Activated CD8-positive, alpha-beta memory T cell treated with anti-CD3 and anti-CD28 coated beads, Interleukin-2, amount 50 U/mL, for 48 hours (primary cell): ENCODE data around the gene ARHGAP15.

ENCODE experiments used
- DNase-seq: peaks from one replicate; pipeline ENCODE4 v3.0.0-alpha.2; 2020

ARHGAP15 gene

DNA sequence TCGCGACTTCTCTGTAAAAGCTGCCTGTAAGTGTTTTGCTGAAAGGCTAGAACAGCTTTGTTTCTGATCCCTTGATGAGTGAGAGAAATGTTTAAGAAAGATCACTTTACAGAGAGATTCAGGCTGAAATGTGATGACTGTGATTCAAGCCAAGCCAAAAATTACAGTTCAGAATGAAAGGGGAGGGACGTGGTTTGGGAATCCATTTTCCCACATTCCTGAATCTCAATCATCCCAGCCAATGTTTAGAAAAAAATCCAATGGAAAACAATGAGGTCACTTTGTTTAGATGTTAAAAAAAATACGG is 416.7 kb downstream of the ARHGAP15 start:
- DNase-seq, result no peak

DNA sequence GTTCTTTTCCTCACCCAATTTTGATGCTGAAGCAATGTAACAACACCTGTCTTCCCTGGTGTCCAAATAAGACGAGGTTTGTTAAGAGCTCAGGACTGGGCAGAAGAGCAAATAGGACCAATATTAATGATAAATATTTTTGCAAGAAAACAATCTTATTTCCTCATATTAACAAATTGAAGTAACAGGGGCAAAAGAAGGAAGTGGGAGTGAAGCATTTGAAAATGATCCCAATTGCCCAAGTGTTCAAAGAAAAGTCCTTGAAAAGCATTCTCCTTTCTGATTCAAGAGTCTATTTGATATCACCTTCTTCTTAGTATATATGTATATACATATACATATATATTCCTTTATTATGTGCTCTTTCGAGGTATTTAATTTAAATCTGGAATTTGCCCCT is 418.8 kb downstream of the ARHGAP15 start:
- no peak for DNase-seq

DNA sequence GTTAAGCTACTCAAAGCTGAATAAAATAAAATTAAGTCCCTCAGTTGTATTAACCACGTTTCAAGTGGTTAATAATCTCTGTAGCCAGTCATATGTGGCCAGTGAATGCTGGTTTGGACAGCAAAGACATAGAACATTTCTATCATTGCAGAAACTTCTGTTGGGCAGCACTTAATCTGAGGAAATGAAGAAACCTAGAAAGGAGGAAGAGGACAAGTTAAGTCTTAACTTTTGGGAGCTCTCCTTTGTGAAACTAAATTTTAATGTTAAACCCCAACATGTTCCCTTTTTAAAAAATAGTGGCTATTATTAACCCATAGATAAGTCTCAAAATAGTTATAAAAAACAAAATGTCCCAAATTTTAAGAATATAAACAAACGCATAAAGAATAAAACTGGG is 421.3 kb downstream of the ARHGAP15 start:
- no peak for DNase-seq

DNA sequence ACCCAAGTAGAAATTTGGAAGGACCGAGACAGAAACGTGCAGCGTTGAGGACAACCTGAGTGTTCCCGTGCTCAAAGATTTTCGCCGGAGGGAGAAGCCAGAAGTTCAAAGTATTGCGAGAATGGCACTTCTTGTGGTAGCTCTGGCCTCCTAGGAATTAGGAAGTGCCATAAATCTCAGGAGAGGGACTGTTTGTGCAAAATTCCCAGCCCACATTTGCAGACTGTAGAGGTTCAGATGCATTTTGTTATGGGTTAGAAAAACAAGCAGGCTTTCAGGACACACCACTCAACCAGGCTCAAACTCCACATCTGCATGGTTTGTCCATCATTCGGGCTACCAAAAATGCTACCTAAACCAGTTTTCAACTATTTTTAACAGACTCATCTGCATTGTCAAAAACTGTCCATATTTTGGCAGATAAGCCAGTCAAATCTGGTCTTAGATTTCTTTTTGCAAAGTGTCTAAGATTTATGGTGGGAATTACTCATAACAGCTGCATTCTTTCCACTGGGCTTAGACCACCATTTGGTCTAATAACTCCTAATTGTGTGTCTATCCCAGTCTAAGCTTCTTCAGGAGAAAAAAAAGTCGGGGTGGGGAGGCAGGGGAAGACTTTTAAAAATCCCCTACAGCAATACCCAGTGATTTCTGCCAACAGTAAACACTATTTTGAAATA is 422.9 kb downstream of the ARHGAP15 start:
- DNase-seq, result no peak

DNA sequence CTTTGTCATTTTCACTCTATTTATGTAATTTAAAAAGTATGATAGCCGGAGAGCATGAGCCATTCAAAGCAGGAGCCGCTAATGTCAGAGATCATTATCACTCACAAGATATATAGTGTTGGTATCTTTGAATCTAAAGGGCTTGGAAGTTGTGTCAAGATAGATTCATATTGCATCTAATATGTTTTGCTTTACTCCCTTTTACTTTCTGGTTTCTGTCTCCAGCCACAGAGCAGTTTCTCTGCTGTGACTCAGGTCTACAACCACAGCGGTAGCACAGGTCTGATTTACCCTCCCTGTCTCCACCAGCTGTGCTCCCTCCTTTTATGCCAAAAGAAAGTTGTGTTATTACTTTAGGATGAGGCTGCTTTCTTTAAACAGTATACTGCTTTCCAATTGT is 424.0 kb downstream of the ARHGAP15 start:
- DNase-seq, result no peak

DNA sequence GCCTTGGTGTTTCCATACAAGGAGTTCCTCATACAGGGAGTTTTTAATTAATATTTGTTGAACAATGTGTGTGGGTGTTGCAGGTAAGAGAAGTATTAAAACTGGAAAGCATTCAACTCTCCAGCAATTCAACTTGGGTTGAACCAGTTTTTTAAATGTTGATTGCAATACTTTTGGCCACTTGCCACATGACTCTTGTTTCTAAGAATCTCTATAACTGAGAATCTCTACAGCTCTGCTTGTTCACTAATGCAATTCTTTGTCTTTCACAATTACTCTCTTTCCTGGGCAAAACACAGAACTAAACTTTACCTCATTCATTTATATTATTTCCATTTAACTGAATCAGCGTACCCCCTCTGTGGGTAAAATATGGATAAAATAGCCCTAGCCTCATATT is 429.4 kb downstream of the ARHGAP15 start:
- no peak for DNase-seq

DNA sequence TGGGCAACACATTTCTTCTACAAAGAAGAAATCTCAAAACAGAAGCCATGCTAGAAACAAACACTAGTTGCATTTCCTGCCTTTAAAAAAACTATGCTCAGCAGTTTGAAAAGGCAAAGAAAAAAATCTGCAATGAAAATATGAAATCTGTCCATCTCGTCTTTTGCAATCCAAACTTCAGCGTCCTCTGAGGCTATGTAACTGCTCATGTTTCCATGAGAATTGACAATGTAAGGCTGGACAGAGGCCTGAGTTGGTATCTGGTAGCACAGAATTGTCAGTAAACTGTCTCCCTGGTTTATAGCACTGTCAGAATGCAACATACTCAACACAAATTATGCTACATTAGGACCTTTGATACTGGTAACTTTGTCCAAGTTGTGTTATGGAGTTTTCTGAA is 429.9 kb downstream of the ARHGAP15 start:
- no peak for DNase-seq

DNA sequence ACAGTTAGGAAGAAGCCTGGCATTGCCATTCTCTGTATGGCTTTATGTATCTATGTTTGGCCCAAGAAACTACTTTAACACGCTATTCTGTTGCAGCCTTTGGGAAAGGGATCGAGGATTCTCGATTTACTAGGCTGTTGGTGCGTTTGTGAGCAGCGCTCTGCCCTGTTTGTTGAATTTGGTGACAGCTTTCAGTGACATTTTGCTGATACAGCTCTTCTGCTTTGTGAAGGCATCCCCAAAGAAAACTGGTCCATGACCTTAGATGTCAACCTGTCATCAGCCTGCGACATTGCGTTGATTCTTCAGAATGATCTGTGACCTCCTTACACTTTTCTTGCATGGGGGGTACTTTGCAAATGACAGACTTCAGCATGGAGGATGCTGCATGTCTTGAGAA is 431.5 kb downstream of the ARHGAP15 start:
- DNase-seq, result no peak

DNA sequence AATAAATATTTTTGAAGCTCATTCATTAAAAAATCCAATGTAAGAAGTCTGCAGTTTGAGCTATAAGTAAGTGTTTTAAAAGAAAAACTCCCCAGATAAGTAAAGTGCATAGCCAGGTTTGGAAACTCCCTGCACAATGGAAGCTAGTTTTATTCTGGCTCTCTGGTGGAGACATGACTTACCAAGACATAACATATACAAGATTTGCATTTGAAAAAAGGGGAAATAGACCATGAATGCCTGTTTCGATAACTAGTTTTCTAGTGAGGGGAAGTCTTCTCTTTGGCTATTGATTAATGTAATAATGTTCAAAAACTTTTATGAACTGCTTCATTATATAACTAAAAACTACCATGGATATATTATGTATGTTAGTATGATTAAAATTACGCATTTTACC is 435.2 kb downstream of the ARHGAP15 start:
- no peak for DNase-seq

- no peak for DNase-seq
These were observed 442.5 kb downstream of the ARHGAP15 start for GRCh38 chr2:143571747-143572146.

GRCh38 chr2:143572421-143572820 is 443.2 kb downstream of the ARHGAP15 start:
- no peak for DNase-seq

- DNase-seq, result no peak
These were observed 444.9 kb downstream of the ARHGAP15 start for GRCh38 chr2:143574069-143574468.

GRCh38 chr2:143575340-143575739 is 446.1 kb downstream of the ARHGAP15 start:
- DNase-seq, result no peak

- no peak for DNase-seq
These were observed 448.3 kb downstream of the ARHGAP15 start for GRCh38 chr2:143577489-143577888.

DNA sequence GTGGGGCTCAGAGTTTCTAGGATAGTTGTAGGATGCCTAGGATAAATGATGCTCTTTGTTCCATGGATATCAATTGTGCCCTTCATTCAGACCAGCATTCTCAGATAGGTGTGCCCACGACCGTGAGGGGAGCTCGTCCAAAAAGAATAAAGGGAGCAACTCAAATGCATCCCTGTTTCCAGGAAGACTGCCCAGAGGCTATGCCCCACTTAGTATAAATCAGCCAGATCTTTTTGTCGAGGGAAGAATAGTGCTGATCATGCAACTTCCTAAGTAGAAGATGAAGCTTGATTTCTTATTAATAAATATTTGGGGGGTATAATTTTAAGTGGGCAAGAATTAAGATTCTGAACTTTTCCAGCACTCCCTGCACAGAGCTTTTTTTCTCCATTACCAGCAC is 450.2 kb downstream of the ARHGAP15 start:
- no peak for DNase-seq

DNA sequence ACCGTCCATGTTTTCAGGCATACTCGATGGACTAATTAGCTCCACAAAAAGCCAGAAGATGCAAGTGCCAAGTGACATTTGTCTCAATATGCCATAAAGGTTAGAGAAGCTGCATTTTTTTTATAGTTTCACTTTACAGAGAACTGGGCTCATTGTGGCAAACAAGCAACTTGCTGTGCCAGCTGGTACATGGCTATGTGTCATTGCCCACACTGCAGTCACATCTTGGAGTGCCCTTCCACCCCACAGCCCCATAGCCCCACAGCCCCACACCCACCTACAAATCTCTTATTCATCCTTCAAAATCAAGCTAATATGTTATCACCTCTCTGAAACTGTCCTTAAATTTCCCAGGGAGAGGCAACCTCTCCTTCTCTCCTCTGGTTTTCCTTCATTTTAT is 451.9 kb downstream of the ARHGAP15 start:
- no peak for DNase-seq

GRCh38 chr2:143582046-143582747 is 453.0 kb downstream of the ARHGAP15 start:
- DNase-seq, result no peak

DNA sequence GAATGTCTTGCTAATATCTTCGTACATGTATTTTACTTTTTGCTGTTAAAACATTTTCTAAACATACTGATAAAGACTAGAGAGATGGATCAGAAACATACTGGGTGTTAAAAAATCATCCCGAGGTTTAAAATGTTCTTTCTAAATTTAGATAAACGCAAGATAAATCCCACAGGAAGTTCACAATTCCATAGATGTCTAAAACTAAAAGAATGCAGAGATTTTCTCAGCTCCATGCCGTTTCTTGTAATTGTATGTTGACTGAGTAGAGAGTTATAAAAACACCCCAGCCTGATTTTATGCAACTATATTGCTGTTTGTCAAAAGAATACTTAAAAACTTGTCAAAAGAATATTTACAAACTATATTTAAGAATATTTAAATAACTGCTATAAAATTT is 455.7 kb downstream of the ARHGAP15 start:
- no peak for DNase-seq

DNA sequence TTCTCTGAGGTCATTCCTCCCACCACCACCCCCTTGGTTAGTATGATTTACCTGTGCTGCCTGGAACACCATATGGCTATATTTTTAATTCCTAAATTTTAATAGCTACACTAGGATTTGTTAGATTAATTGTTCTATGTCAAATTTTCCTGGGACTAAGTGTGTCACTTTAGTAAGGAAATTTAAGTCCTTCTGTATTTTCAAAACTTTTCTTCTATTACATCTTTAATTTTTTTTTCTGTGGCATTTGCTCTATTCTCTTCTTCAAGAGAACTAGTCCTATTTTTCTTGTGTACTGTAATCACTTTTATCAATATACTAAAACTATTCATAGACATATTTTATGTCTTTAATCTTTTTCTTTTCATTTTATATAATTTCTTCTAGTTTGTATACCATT is 456.9 kb downstream of the ARHGAP15 start:
- DNase-seq, result no peak

DNA sequence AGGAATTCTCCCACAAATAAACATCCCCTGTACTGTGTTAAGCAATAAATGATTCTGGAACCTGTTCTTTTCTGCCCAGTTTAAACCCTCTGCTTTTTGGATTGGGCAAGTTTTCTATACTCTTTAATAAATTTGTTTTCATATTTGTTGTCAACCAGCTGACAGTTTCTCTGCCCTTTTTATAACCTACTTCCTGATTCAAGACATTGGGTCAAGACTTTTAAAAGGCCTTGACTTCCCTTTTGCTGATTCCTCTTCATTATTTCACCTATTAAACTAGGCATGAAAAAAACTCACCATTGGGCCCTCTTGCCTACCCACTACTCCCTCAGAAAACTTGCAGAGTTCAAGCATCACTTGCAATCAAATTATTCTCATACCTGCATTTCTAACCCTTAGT is 459.5 kb downstream of the ARHGAP15 start:
- DNase-seq, result no peak

DNA sequence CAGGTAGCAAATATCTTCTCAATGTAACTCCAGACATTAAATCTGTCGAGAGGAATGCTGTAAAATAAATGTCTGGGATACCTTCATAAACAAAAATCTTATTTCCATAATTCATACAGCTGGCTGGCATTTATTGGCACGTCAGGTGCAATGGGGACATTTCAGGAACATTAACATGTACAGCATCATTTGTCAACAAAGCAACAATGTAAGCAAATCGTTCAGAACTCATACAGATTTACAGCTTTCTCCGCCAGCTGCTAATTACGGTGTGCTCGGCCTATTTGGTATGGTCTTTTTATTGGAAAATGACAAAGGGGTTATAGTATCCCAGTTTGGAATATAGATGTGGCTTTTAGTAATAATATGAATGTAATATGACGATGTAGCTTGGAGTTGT is 464.9 kb downstream of the ARHGAP15 start:
- no peak for DNase-seq

- DNase-seq, result no peak
These were observed 465.5 kb downstream of the ARHGAP15 start for GRCh38 chr2:143594745-143595144.

DNA sequence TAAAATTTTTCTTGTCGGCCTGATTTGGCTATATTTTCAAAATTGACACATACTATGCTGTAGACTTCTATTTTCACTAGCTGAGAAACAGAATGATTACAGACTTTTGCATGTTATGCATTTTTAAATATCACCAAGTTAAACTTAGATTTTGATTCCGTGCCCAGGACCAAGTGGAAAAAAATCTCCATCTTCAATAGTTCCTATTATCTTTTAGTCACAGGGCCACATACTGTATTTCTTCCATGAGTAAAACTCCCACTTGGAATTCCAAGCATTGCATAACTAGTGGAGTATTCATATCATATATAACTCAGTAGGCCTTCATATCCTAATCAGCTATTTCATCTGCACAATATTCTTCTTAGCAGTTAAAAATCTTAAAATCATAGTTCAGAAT is 470.9 kb downstream of the ARHGAP15 start:
- DNase-seq, result no peak

GRCh38 chr2:143601828-143602227 is 472.6 kb downstream of the ARHGAP15 start:
- DNase-seq, result no peak

GRCh38 chr2:143603035-143603655 is 473.9 kb downstream of the ARHGAP15 start:
- no peak for DNase-seq
